Measurements from ENCODE around the gene CACYBP. TPM values are rescaled to one million over a fixed set of nuclear protein-coding genes. Genes with fewer than 3 reads are reported as not detected.

Gene CACYBP
- total and polyA plus RNA-seq, 2 of the 13 experiments (the other 11 are each of a cell fraction or from before 2014, with no cell fraction given): 18.4 to 183 TPM

DNA sequence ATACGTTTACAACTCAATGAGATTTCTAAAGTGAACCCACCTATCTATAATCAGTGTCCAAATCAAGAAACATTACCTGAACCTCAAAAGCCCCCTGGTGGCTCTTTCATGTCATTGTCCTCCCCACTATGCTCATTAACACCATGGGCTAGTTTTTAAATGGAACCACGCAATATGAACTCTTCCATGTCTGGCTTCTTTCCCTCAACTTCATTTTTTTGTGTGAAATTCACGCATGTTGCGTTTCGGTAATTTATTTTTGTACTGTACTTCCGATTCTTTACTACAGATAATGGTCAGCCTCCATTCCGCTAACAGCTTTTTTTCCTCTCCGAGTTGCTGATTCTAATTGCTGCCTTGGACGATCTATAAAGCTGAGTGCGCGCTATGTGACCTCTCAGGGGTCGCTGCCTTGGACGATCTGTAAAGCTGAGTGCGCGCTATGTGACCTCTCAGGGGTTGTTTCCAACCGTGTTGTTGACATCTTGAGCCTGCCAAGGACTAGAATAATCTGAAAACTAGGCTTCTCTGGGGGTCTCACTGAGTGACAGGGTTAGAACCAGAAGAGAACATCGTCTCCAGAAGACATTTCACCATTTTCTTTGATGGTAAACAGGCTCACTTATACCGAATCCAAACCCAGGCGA lies 1.1 kb upstream of the CACYBP start (continued):
- TF ChIP-seq, protein P1, sequence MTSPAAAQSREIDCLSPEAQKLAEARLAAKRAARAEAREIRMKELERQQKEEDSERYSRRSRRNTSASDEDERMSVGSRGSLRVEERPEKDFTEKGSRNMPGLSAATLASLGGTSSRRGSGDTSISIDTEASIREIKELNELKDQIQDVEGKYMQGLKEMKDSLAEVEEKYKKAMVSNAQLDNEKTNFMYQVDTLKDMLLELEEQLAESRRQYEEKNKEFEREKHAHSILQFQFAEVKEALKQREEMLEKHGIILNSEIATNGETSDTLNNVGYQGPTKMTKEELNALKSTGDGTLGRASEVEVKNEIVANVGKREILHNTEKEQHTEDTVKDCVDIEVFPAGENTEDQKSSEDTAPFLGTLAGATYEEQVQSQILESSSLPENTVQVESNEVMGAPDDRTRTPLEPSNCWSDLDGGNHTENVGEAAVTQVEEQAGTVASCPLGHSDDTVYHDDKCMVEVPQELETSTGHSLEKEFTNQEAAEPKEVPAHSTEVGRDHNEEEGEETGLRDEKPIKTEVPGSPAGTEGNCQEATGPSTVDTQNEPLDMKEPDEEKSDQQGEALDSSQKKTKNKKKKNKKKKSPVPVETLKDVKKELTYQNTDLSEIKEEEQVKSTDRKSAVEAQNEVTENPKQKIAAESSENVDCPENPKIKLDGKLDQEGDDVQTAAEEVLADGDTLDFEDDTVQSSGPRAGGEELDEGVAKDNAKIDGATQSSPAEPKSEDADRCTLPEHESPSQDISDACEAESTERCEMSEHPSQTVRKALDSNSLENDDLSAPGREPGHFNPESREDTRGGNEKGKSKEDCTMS (CRISPR knock-in tag; conservative IDR thresholded peaks at IDR 0.05): no peak
- no peak for TF ChIP-seq SALL2 (CRISPR knock-in tag; IDR thresholded peaks at IDR 0.05)
- TF ChIP-seq FOXP4 (CRISPR knock-in tag; IDR thresholded peaks at IDR 0.05): no peak
- TF ChIP-seq, protein P2, sequence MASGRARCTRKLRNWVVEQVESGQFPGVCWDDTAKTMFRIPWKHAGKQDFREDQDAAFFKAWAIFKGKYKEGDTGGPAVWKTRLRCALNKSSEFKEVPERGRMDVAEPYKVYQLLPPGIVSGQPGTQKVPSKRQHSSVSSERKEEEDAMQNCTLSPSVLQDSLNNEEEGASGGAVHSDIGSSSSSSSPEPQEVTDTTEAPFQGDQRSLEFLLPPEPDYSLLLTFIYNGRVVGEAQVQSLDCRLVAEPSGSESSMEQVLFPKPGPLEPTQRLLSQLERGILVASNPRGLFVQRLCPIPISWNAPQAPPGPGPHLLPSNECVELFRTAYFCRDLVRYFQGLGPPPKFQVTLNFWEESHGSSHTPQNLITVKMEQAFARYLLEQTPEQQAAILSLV (CRISPR knock-in tag; IDR thresholded peaks at IDR 0.05; ENCODE audit: borderline replicate concordance): no peak
- TF ChIP-seq SP2 (CRISPR knock-in tag; IDR thresholded peaks at IDR 0.05): no peak
- TF ChIP-seq, protein P3, sequence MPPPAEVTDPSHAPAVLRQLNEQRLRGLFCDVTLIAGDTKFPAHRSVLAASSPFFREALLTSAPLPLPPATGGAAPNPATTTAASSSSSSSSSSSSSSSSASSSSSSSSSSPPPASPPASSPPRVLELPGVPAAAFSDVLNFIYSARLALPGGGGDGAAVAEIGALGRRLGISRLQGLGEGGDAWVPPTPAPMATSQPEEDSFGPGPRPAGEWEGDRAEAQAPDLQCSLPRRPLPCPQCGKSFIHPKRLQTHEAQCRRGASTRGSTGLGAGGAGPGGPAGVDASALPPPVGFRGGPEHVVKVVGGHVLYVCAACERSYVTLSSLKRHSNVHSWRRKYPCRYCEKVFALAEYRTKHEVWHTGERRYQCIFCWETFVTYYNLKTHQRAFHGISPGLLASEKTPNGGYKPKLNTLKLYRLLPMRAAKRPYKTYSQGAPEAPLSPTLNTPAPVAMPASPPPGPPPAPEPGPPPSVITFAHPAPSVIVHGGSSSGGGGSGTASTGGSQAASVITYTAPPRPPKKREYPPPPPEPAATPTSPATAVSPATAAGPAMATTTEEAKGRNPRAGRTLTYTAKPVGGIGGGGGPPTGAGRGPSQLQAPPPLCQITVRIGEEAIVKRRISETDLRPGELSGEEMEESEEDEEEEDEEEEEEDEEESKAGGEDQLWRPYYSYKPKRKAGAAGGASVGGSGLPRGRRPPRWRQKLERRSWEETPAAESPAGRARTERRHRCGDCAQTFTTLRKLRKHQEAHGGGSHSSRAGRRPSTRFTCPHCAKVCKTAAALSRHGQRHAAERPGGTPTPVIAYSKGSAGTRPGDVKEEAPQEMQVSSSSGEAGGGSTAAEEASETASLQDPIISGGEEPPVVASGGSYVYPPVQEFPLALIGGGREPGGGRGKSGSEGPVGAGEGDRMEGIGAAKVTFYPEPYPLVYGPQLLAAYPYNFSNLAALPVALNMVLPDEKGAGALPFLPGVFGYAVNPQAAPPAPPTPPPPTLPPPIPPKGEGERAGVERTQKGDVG (CRISPR knock-in tag; IDR thresholded peaks at IDR 0.05; ENCODE audit: borderline replicate concordance): no peak
- no peak for TF ChIP-seq ZMAT3 (CRISPR knock-in tag; conservative IDR thresholded peaks at IDR 0.05)
- TF ChIP-seq ZNF644 (CRISPR knock-in tag; IDR thresholded peaks at IDR 0.05; ENCODE audit: low read depth): no peak
- no peak for TF ChIP-seq REXO4 (CRISPR knock-in tag; IDR thresholded peaks at IDR 0.05; ENCODE audit: borderline replicate concordance)
- TF ChIP-seq, protein P4, sequence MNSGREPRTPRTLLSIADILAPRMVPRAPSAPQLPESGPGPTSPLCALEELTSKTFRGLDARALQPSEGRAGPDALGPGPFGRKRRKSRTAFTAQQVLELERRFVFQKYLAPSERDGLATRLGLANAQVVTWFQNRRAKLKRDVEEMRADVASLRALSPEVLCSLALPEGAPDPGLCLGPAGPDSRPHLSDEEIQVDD (CRISPR knock-in tag; IDR thresholded peaks at IDR 0.05; ENCODE audit: borderline replicate concordance): no peak
- no peak for TF ChIP-seq CHD4 (IDR thresholded peaks at IDR 0.05; ENCODE audit: borderline replicate concordance, low read length)
- no peak for TF ChIP-seq ZNF512B (CRISPR knock-in tag; IDR thresholded peaks at IDR 0.05; ENCODE audit: borderline replicate concordance)
- TF ChIP-seq FOXK1 (CRISPR knock-in tag; IDR thresholded peaks at IDR 0.05; ENCODE audit: borderline replicate concordance, low read depth): no peak
- no peak for TF ChIP-seq MTF2 (CRISPR knock-in tag; IDR thresholded peaks at IDR 0.05; ENCODE audit: borderline replicate concordance)
- TF ChIP-seq CREM (IDR thresholded peaks at IDR 0.05): no peak
- no peak for TF ChIP-seq CREM (CRISPR knock-in tag; IDR thresholded peaks at IDR 0.05)
- TF ChIP-seq MXD4 (CRISPR knock-in tag; IDR thresholded peaks at IDR 0.05): no peak

Data from HepG2 (cell line).